ENCODE data around the gene APIP.

The APIP gene, protein sequence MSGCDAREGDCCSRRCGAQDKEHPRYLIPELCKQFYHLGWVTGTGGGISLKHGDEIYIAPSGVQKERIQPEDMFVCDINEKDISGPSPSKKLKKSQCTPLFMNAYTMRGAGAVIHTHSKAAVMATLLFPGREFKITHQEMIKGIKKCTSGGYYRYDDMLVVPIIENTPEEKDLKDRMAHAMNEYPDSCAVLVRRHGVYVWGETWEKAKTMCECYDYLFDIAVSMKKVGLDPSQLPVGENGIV

GRCh38 chr11:34916015-34916842 lies at the start of gene APIP, which contains the start of gene PDHX:
Gene APIP (minus strand): TSS chr11:34916379. CDS start chr11:34916284, 95 bp downstream.
Gene PDHX (plus strand): TSS chr11:34916618. CDS start chr11:34916656, 38 bp downstream.
- DNase-seq (ENCODE audit: low read depth, low spot score): peak; percentile 99
- no peak for TF ChIP-seq CTCF (IDR thresholded peaks at IDR 0.05; ENCODE audit: low read depth, low read length)
- H3K4me3 ChIP-seq (ENCODE audit: low read depth, low read length): peak within 1 kb of the TSS; percentile 97
- in situ Hi-C loops (cut with HindIII; ENCODE audit: low sequenced_read_pairs): no loop called here

GRCh38 chr11:34964610-34965331 lies 48.6 kb upstream of the APIP start:
- no peak overlapping the region for H3K4me3 ChIP-seq (ENCODE audit: low read depth, low read length)
- in situ Hi-C loops (cut with HindIII; ENCODE audit: low sequenced_read_pairs): no loop called here
- DNase-seq (ENCODE audit: low read depth, low spot score): no peak
- no peak for TF ChIP-seq CTCF (IDR thresholded peaks at IDR 0.05; ENCODE audit: low read depth, low read length)

GRCh38 chr11:34963351-34963750 lies 47.2 kb upstream of the APIP start:
- no peak for TF ChIP-seq CTCF (IDR thresholded peaks at IDR 0.05; ENCODE audit: low read depth, low read length)
- no peak overlapping the region for H3K4me3 ChIP-seq (ENCODE audit: low read depth, low read length)

GRCh38 chr11:34962034-34962433 lies 45.9 kb upstream of the APIP start:
- in situ Hi-C loops (cut with HindIII; ENCODE audit: low sequenced_read_pairs): no loop called here
- DNase-seq (ENCODE audit: low read depth, low spot score): no peak
- no peak overlapping the region for H3K4me3 ChIP-seq (ENCODE audit: low read depth, low read length)
- no peak for TF ChIP-seq CTCF (IDR thresholded peaks at IDR 0.05; ENCODE audit: low read depth, low read length)

More at GRCh38 chr11:34963351-34963750, 47.2 kb upstream of the APIP start:
- in situ Hi-C loops (cut with HindIII; ENCODE audit: low sequenced_read_pairs): no loop called here
- no peak for DNase-seq (ENCODE audit: low read depth, low spot score)

GRCh38 chr11:34960277-34960676 lies 44.1 kb upstream of the APIP start:
- no peak for DNase-seq (ENCODE audit: low read depth, low spot score)
- no peak for TF ChIP-seq CTCF (IDR thresholded peaks at IDR 0.05; ENCODE audit: low read depth, low read length)
- H3K4me3 ChIP-seq (ENCODE audit: low read depth, low read length): no peak overlapping the region
- in situ Hi-C loops (cut with HindIII; ENCODE audit: low sequenced_read_pairs): no loop called here

GRCh38 chr11:34959770-34960169 lies 43.6 kb upstream of the APIP start:
- no peak for DNase-seq (ENCODE audit: low read depth, low spot score)
- no peak overlapping the region for H3K4me3 ChIP-seq (ENCODE audit: low read depth, low read length)
- in situ Hi-C loops (cut with HindIII; ENCODE audit: low sequenced_read_pairs): no loop called here
- TF ChIP-seq CTCF (IDR thresholded peaks at IDR 0.05; ENCODE audit: low read depth, low read length): no peak

Data from astrocyte of the spinal cord (primary cell).